Adipose tissue (tissue), 3 donors: ENCODE data around the gene DYNC1I2. TPM values are rescaled to one million over a fixed set of nuclear protein-coding genes. Genes with fewer than 3 reads are reported as not detected.

Experiments
- polyA plus RNA-seq, 3 donors: library from polyadenylated mRNA; stranded (reverse); fragments of 200-250 nt; gene quantifications; one replicate each; pipeline ENCODE4 v1.2.3, GENCODE V29; 2013
- donor health status: healthy with polysubstance abuse.
- donor health status: Bipolar disorder and iron deficiency.
- donor health status: healthy.

The DYNC1I2 gene
- polyA plus RNA-seq, 3 donors, result 49.1 to 66.0 (median 59.9) TPM

Other genes with a start within 250 kb of the DYNC1I2 start
- 100 to 1,000 TPM in 1 of 3 donors, 10 to 100 TPM in 1, 1 to 10 TPM in 1; 9.5 to 138 (median 79.3) TPM for gene CYBRD1, start 165.0 kb upstream of the DYNC1I2 start, polyA plus RNA-seq
- 10 to 100 TPM in 2 of 3 donors, 1 to 10 TPM in 1; 3.9 to 16.0 (median 12.0) TPM for gene SLC25A12, start 206.8 kb downstream of the DYNC1I2 start, polyA plus RNA-seq
- 10 to 100 TPM; 25.1 to 34.8 (median 30.3) TPM for gene HAT1, start 235.0 kb downstream of the DYNC1I2 start, polyA plus RNA-seq